ENCODE data around the gene FCGR3A. TPM values are rescaled to one million over a fixed set of nuclear protein-coding genes. Genes with fewer than 3 reads are reported as not detected.

FCGR3A gene
- total and polyA plus RNA-seq, 2 donors (not counting 1 experiment from before 2014, with no cell fraction given), result 1.3 to 3.1 TPM

- Mint-ChIP-seq H3K4me1 (peaks cover 22% of the 10 kb centered on the region), H3K4me3 (no peak overlapping the region), H3K9me3 (ENCODE audit: insufficient read depth) (no peaks in the 10 kb centered on the region), H3K27me3 (peaks cover 28% of the 10 kb centered on the region), H3K27ac (no peak overlapping the region)
- Histone ChIP-seq H3K9ac (ENCODE audit: low read length) (no peak overlapping the region), H2AFZ (ENCODE audit: insufficient read depth, low read depth, low read length, poor library complexity, severe bottlenecking) (no peak overlapping the region), H3K79me2 (ENCODE audit: control insufficient read depth, insufficient read depth, low read length) (no peaks in the 10 kb centered on the region), H3K4me1 (ENCODE audit: control insufficient read depth in 2 of 2, insufficient read depth in 2 of 2, low read length in 2 of 2) (peaks cover 19 to 20% of the 10 kb centered on the region in 2 donors), H3K27ac (ENCODE audit: low read length in 2 of 2) (no peak overlapping the region), H4K20me1 (ENCODE audit: control insufficient read depth, insufficient read depth, low read length, poor library complexity, severe bottlenecking) (no peaks in the 10 kb centered on the region), H3K36me3 (replicated peaks in 1 of 2; ENCODE audit: control extremely low read depth in 1 of 2, control insufficient read depth in 1 of 2, extremely low read depth in 1 of 2, insufficient read depth in 2 of 2, low read length in 1 of 2) (no peaks in the 10 kb centered on the region), H3K4me3 (ENCODE audit: control extremely low read depth in 1 of 5, extremely low read depth in 1 of 5, insufficient read depth in 1 of 5, low read depth in 2 of 5, low read length in 4 of 5) (no peak overlapping the region), H3K27me3 (replicated peaks in 1 of 4; ENCODE audit: control extremely low read depth in 1 of 4, control insufficient read depth in 3 of 4, insufficient read depth in 4 of 4, low read length in 3 of 4) (peaks cover 0 to 13% (median 4%) of the 10 kb centered on the region in 4 experiments), H3K9me3 (ENCODE audit: control extremely low read depth in 1 of 3, control insufficient read depth in 2 of 3, insufficient read depth in 1 of 3, low read length in 2 of 3) (peaks cover 0 to 4% (median 0%) of the 10 kb centered on the region in 3 donors), H3K4me2 (replicated peaks; ENCODE audit: low read depth, low read length, poor library complexity, severe bottlenecking) (no peak overlapping the region)
- WGBS (ENCODE audit: insufficient coverage), result 100% methylated on average over 1 of the region's 4 CpGs
- ChIA-PET POLR2A (no interaction called here), CTCF (interaction anchor here (1.4 kb wide), 1 partner anchor 236 kb away, joined by 3 read pairs; no protein-coding TSS in a partner anchor)
- no peak for ATAC-seq (ENCODE audit: low read depth)
- DNase-seq, result no peak
- TF ChIP-seq CTCF (IDR thresholded peaks at IDR 0.05) (no peak), EZH2 (IDR thresholded peaks at IDR 0.05; ENCODE audit: borderline replicate concordance, insufficient read depth, low read depth, low read length, poor library complexity, severe bottlenecking) (no peak)
- intact Hi-C loops (cut with micrococcal nuclease), result no loop called here
These were observed 47.4 kb downstream of the FCGR3A start for GRCh38 chr1:161502181-161502580.

GRCh38 chr1:161501234-161501633 lies 48.4 kb downstream of the FCGR3A start:
- H3K27me3 Mint-ChIP-seq, result peaks cover 30% of the 10 kb centered on the region
- no peaks in the 10 kb centered on the region for H3K9me3 Mint-ChIP-seq (ENCODE audit: insufficient read depth)
- peaks cover 19% of the 10 kb centered on the region for H3K4me1 Mint-ChIP-seq
- CTCF ChIA-PET, result interaction anchor here (1.4 kb wide), 1 partner anchor 237 kb away, joined by 3 read pairs; no protein-coding TSS in a partner anchor
- no peaks in the 10 kb centered on the region for H3K79me2 ChIP-seq (ENCODE audit: control insufficient read depth, insufficient read depth, low read length)
- no peak overlapping the region for H3K9ac ChIP-seq (ENCODE audit: low read length)
- no peak overlapping the region for H2AFZ ChIP-seq (ENCODE audit: insufficient read depth, low read depth, low read length, poor library complexity, severe bottlenecking)
- POLR2A ChIA-PET, result no interaction called here
- no peak overlapping the region for H3K4me3 Mint-ChIP-seq
- DNase-seq (no peak), ATAC-seq (ENCODE audit: low read depth) (no peak)
- H4K20me1 ChIP-seq (ENCODE audit: control insufficient read depth, insufficient read depth, low read length, poor library complexity, severe bottlenecking), result no peaks in the 10 kb centered on the region
- no peak overlapping the region for H3K4me2 ChIP-seq (replicated peaks; ENCODE audit: low read depth, low read length, poor library complexity, severe bottlenecking)
- TF ChIP-seq CTCF (IDR thresholded peaks at IDR 0.05), result no peak
- no peak for TF ChIP-seq EZH2 (IDR thresholded peaks at IDR 0.05; ENCODE audit: borderline replicate concordance, insufficient read depth, low read depth, low read length, poor library complexity, severe bottlenecking)
- no peak overlapping the region for H3K27ac ChIP-seq (ENCODE audit: low read length in 2 of 2)
- no CpG with 5 or more reads among the region's 1 CpG for WGBS (ENCODE audit: insufficient coverage)
- peaks cover 0 to 4% (median 0%) of the 10 kb centered on the region in 3 donors for H3K9me3 ChIP-seq (ENCODE audit: control extremely low read depth in 1 of 3, control insufficient read depth in 2 of 3, insufficient read depth in 1 of 3, low read length in 2 of 3)
- H3K27me3 ChIP-seq (replicated peaks in 1 of 4; ENCODE audit: control extremely low read depth in 1 of 4, control insufficient read depth in 3 of 4, insufficient read depth in 4 of 4, low read length in 3 of 4), result peaks cover 0 to 13% (median 4%) of the 10 kb centered on the region in 4 experiments
- intact Hi-C loops (cut with micrococcal nuclease), result no loop called here
- peaks cover 19 to 20% of the 10 kb centered on the region in 2 donors for H3K4me1 ChIP-seq (ENCODE audit: control insufficient read depth in 2 of 2, insufficient read depth in 2 of 2, low read length in 2 of 2)
- H3K4me3 ChIP-seq (ENCODE audit: control extremely low read depth in 1 of 5, extremely low read depth in 1 of 5, insufficient read depth in 1 of 5, low read depth in 2 of 5, low read length in 4 of 5), result no peak overlapping the region
- no peaks in the 10 kb centered on the region for H3K36me3 ChIP-seq (replicated peaks in 1 of 2; ENCODE audit: control extremely low read depth in 1 of 2, control insufficient read depth in 1 of 2, extremely low read depth in 1 of 2, insufficient read depth in 2 of 2, low read length in 1 of 2)
- no peak overlapping the region for H3K27ac Mint-ChIP-seq

Data from B cell (primary cell).